Measurements from ENCODE around the gene KMT5B. TPM values are rescaled to one million over a fixed set of nuclear protein-coding genes. Genes with fewer than 3 reads are reported as not detected.

The KMT5B gene
- total and polyA plus RNA-seq, 2 donors (not counting 1 experiment from before 2014, with no cell fraction given), result 13.0 to 24.3 TPM

- no peaks in the 10 kb centered on the region for H3K36me3 ChIP-seq (ENCODE audit: control insufficient read depth, insufficient read depth, low read length)
- H3K27ac ChIP-seq (ENCODE audit: insufficient read depth, low read length), result no peak overlapping the region
- no peak overlapping the region for H3K4me2 ChIP-seq (ENCODE audit: extremely low read depth, insufficient read depth, low read length)
- no peak overlapping the region for H3K9ac ChIP-seq (ENCODE audit: insufficient read depth, low read length)
- TF ChIP-seq EZH2 (IDR thresholded peaks at IDR 0.05; ENCODE audit: low read length, missing control alignments) (no peak), CTCF (conservative IDR thresholded peaks at IDR 0.05 in 1 of 2, IDR thresholded peaks at IDR 0.05 in 1 of 2; ENCODE audit: low read depth in 1 of 2, low read length in 2 of 2) (no peak)
- no peak overlapping the region for H2AFZ ChIP-seq (ENCODE audit: low read length)
- H3K4me3 ChIP-seq (replicated peaks in 1 of 4; ENCODE audit: control extremely low read depth in 1 of 4, insufficient read depth in 1 of 4, low read depth in 3 of 4, low read length in 4 of 4), result no peak overlapping the region
- no peaks in the 10 kb centered on the region for H3K27me3 ChIP-seq (ENCODE audit: control insufficient read depth, insufficient read depth, low read length)
- DNase-seq (ENCODE audit: low read depth in 2 of 2), result no peak
- peaks cover 2% of the 10 kb centered on the region for H4K20me1 ChIP-seq (ENCODE audit: control insufficient read depth, extremely low read depth, insufficient read depth, low read length)
- peaks cover 41% of the 10 kb centered on the region for H3K79me2 ChIP-seq (ENCODE audit: control insufficient read depth, insufficient read depth, low read length)
- no peaks in the 10 kb centered on the region for H3K4me1 ChIP-seq (ENCODE audit: control insufficient read depth, extremely low read depth, insufficient read depth, low read length)
- no peaks in the 10 kb centered on the region for H3K9me3 ChIP-seq (ENCODE audit: control insufficient read depth, insufficient read depth, low read depth, low read length)
Observed at GRCh38 chr11:68194675-68195294, 18.3 kb downstream of the KMT5B start.

- H3K9me3 ChIP-seq (ENCODE audit: control insufficient read depth, insufficient read depth, low read depth, low read length), result no peaks in the 10 kb centered on the region
- H3K9ac ChIP-seq (ENCODE audit: insufficient read depth, low read length), result no peak overlapping the region
- H3K79me2 ChIP-seq (ENCODE audit: control insufficient read depth, insufficient read depth, low read length), result peaks cover 33% of the 10 kb centered on the region
- TF ChIP-seq CTCF (conservative IDR thresholded peaks at IDR 0.05 in 1 of 2, IDR thresholded peaks at IDR 0.05 in 1 of 2; ENCODE audit: low read depth in 1 of 2, low read length in 2 of 2), result no peak
- TF ChIP-seq EZH2 (IDR thresholded peaks at IDR 0.05; ENCODE audit: low read length, missing control alignments), result no peak
- H3K27ac ChIP-seq (ENCODE audit: insufficient read depth, low read length), result no peak overlapping the region
- no peak overlapping the region for H2AFZ ChIP-seq (ENCODE audit: low read length)
- DNase-seq (ENCODE audit: low read depth in 2 of 2), result no peak
- no peak overlapping the region for H3K4me3 ChIP-seq (replicated peaks in 1 of 4; ENCODE audit: control extremely low read depth in 1 of 4, insufficient read depth in 1 of 4, low read depth in 3 of 4, low read length in 4 of 4)
- no peak overlapping the region for H3K4me2 ChIP-seq (ENCODE audit: extremely low read depth, insufficient read depth, low read length)
- no peaks in the 10 kb centered on the region for H3K4me1 ChIP-seq (ENCODE audit: control insufficient read depth, extremely low read depth, insufficient read depth, low read length)
- H3K27me3 ChIP-seq (ENCODE audit: control insufficient read depth, insufficient read depth, low read length), result no peaks in the 10 kb centered on the region
- peaks cover 2% of the 10 kb centered on the region for H4K20me1 ChIP-seq (ENCODE audit: control insufficient read depth, extremely low read depth, insufficient read depth, low read length)
- no peaks in the 10 kb centered on the region for H3K36me3 ChIP-seq (ENCODE audit: control insufficient read depth, insufficient read depth, low read length)
Observed at GRCh38 chr11:68193018-68193417, 20.1 kb downstream of the KMT5B start.

GRCh38 chr11:68191661-68192579 lies 21.2 kb downstream of the KMT5B start:
- no peak overlapping the region for H3K27ac ChIP-seq (ENCODE audit: insufficient read depth, low read length)
- no peak overlapping the region for H2AFZ ChIP-seq (ENCODE audit: low read length)
- no peak overlapping the region for H3K4me3 ChIP-seq (replicated peaks in 1 of 4; ENCODE audit: control extremely low read depth in 1 of 4, insufficient read depth in 1 of 4, low read depth in 3 of 4, low read length in 4 of 4)
- no peaks in the 10 kb centered on the region for H3K4me1 ChIP-seq (ENCODE audit: control insufficient read depth, extremely low read depth, insufficient read depth, low read length)
- no peak overlapping the region for H3K9ac ChIP-seq (ENCODE audit: insufficient read depth, low read length)
- H3K79me2 ChIP-seq (ENCODE audit: control insufficient read depth, insufficient read depth, low read length), result peaks cover 31% of the 10 kb centered on the region
- peak in 1 of 2 donors; percentile 49 for DNase-seq (ENCODE audit: low read depth in 2 of 2)
- H4K20me1 ChIP-seq (ENCODE audit: control insufficient read depth, extremely low read depth, insufficient read depth, low read length), result peaks cover 2% of the 10 kb centered on the region
- H3K27me3 ChIP-seq (ENCODE audit: control insufficient read depth, insufficient read depth, low read length), result no peaks in the 10 kb centered on the region
- TF ChIP-seq EZH2 (IDR thresholded peaks at IDR 0.05; ENCODE audit: low read length, missing control alignments) (no peak), CTCF (conservative IDR thresholded peaks at IDR 0.05 in 1 of 2, IDR thresholded peaks at IDR 0.05 in 1 of 2; ENCODE audit: low read depth in 1 of 2, low read length in 2 of 2) (no peak)
- H3K9me3 ChIP-seq (ENCODE audit: control insufficient read depth, insufficient read depth, low read depth, low read length), result no peaks in the 10 kb centered on the region
- no peak overlapping the region for H3K4me2 ChIP-seq (ENCODE audit: extremely low read depth, insufficient read depth, low read length)
- no peaks in the 10 kb centered on the region for H3K36me3 ChIP-seq (ENCODE audit: control insufficient read depth, insufficient read depth, low read length)

All from fibroblast of lung (primary cell).